GM19438 (cell line): ENCODE measurements around the gene PNMA6F.
"Not testable (repeated sequence)": the region's sequence is repeated elsewhere in the genome, so short reads cannot be mapped to it uniquely, and the experiment has no call there.

Experiments
- ATAC-seq: cut with Tn5 transposase; IDR thresholded peaks from one replicate; pipeline ENCODE4 v1.9.1; 2021; ENCODE audit warnings: low read depth; ENCODE audit not compliant: unreplicated experiment

The PNMA6F gene

DNA sequence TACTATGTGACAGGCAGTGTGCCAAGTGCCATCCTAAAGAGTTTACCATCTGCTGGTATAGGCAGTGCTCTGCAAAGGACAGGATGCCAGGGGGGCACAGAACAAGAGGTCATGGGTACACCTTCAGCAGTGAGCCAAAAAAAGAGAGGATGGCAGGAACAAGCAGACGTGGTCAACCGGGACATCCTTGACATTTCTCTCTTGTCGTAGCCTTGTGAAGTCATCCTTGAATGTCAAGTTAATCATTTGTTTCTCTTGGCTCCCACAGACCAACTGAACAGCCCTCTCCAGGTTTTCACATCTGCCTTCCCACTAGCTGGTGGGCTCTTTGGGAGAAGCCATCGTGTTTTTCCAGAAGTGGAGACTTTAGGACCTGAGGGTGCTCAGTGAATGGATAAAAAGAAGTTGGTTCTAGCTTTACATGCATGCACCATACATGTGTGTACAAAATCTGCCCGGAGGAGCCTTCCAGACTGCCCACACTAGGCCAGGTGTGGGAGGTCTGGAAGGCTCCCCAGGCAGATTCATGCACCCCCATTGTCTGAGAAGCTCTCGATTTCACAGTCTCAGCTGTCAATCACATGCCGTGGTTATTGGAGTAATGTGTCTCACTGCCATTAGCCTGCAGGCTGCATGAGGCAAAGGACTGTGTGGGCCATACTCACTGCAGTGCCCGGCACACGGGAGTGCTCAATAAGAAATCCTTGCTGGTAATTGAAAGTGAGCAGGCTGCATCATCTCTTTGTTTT lies 16.4 kb downstream of the PNMA6F start:
- ATAC-seq: no peak

DNA sequence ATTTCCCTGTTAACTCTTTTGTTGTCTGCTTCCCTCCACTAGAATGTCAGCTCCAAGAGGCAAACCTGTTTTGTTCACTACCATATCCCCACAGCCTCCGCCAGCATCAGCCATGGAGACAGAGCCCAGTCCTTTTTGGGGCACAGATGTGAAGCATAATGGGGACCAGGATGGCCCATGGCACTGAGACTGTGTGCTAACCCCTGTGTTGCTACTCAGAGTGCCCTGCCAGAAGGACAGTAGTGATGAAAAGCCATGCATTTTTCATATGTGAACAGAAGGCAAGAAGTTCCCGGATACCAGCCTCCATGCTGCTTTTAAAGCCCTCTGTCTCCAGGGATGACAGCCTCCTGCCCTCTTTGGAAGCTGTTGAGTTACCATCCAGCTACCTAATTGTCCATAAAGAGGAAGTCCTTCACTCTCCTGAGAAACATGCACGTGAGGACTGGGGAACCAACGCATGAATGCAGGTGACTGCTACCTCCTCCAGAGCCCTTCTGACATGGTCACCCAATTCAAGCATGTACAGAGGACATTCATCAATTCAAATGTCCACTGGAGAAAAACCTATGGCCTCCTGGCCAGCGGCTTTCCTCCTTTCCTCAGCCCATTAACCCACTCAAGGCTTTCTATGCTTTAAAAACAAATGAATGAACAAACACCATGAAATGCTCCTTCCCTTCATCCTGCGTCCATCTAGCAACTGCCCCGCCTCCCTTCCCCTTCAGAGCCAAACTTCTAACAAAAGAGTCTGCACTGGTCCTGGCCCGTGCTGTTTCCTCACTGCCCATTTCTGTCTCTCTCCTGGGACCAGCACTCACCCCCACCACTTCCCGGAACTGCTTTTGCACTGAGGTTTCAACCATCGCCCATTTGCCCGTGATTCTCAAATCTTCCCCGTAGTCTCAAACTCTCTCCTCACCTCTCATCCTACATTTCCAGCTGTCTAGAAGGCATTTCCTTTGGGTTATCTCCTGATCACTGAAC lies 18.0 kb downstream of the PNMA6F start:
- no peak for ATAC-seq

DNA sequence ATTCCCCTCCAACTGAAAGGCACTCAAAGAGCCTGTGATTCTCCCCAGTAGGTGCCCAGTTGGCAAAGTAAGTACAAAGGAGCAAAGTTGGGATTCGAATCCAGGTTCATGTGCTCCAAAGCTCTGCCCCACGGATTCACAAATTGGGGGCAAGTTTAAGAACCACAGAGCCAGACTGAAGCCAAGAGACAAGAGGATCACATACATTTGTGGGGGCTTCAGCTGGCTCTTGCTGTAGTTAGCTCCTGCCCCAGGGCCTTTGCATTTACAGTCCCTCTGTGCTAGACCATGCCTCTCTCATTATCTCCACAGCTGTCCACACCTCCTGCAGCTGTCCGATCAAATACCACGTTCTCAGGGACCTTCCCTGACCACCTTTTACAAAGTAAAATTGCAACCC lies 18.8 kb downstream of the PNMA6F start:
- no peak for ATAC-seq

DNA sequence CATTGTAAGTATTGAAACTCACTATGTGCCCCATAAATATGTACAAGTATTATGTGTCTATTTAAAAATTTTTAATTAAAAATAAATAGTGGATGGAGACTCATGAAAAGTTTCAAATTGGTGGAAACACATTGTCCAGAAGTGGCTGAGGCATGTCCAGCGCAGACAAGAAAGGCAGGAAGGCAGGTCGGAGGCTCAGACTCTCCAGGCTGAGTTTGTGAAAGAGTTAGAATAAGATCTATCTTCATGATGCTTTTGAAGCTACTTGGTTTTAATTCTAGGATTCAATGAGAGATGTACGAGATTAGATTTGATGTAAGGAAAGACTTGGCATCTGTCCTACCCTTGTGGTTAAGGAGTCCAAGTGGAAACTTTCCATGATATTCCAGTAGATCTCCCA lies 19.8 kb downstream of the PNMA6F start:
- no peak for ATAC-seq

DNA sequence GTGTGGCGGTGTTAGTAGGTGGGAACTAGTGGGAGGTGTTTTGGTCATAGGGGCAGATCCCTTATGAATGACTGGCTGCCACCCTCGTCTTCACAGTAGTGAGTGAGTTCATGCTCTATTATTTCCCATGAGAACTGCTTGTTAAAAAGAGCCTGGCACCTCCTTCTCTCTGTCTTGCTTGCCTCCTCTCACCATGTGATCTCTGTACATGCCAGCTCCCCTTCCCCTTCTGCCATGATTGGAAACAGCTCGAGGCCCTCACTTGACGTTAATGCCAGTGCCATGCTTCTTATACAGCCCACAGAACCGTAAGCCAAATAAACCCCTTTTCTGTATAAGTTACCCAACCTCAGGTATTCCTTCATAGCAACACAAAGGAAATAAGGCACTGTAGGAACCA lies 21.7 kb downstream of the PNMA6F start:
- no peak for ATAC-seq

DNA sequence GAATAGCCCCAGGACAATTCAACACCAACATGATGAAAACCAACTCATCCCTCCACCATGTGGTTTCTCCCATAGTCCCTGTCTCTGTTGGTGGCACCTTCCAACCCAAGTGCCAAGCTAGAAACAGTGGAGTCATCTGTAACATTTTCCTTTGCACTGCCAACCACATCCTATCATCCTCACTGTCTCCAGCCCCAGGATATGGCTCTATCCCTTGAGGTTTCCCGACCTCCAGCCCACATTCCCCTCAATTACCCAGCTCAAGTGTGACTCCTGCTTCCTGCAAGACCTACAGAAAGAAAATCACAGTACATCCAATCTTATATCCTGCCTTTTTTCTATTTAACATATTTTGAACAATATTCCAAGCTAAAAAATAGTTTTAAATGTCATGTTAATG lies 24.2 kb downstream of the PNMA6F start:
- ATAC-seq: no peak

GRCh38 chrX:153293485-153294071 lies 28.0 kb downstream of the PNMA6F start:
- ATAC-seq: not testable (repeated sequence)

GRCh38 chrX:153288807-153289206 lies 32.8 kb downstream of the PNMA6F start:
- ATAC-seq: not testable (repeated sequence)

DNA sequence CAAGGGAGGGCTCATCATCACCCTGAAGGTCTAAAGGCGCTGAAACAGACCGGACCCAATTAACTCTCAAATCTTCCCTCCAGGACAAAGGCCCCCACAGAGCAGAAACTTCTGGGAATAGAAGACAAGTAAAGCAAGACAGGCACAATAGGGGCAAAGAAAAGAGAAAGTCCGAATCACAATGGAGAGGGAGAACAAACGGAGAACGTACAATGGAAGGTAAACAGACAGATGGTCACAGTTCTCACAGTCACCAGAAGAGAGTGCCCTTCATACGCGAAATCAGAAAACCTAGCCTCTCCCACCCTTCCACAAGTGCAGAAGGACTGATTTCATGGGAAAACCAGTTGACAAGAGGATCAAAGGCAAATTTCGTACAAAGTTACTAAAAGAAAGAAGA lies 35.9 kb downstream of the PNMA6F start:
- ATAC-seq: not testable (repeated sequence)

- not testable (repeated sequence) for ATAC-seq
These were observed 37.6 kb downstream of the PNMA6F start for GRCh38 chrX:153283982-153284381.

DNA sequence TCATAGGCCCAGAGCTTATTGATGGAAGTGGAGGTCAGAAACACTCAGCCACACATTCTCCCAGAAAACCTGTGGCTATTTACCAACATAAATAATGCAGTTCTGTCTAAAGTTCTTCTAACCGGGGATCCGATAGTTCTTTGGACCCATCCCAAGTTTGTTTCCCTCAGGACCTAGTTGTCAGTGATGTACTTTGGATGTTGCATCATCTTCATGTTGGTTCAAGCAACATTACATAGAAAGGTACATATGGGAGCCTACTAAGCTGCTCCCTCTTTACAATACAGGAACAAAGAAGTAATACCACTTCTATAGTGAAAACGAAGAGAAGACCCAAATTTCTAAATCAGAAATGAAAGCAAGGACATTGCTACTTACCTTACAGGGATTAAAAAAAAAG lies 39.8 kb downstream of the PNMA6F start:
- ATAC-seq: not testable (repeated sequence)

- ATAC-seq: not testable (repeated sequence)
These were observed 42.3 kb downstream of the PNMA6F start for GRCh38 chrX:153279304-153279703.

GRCh38 chrX:153276049-153276448 lies 45.5 kb downstream of the PNMA6F start:
- ATAC-seq: not testable (repeated sequence)

GRCh38 chrX:153275418-153275817 lies 46.1 kb downstream of the PNMA6F start:
- not testable (repeated sequence) for ATAC-seq

GRCh38 chrX:153272584-153272983 lies 49.0 kb downstream of the PNMA6F start:
- not testable (repeated sequence) for ATAC-seq

DNA sequence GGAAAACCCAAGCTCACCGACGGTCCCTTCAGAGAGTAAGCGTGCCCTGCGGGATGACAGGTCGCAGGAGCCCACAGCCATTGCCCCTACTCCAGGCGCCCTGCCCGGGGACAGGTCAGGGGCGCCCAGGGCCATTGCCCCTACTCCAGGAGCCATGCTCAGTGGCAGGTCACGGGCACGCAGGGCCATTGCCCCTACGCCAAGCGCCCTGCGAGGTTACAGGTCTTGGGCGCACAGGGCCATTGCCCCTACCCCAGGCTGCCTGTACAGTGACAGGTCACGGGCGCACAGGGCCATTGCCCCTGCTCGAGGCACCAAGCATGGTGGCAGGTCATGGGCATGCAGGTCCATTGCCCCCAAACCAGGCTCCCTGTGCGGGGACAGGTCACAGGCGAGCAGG lies 49.5 kb downstream of the PNMA6F start:
- ATAC-seq: not testable (repeated sequence)
